AG10803 (cell line): ENCODE results near the gene IL11.

Experiments
- DNase-seq: peaks from one replicate; pipeline ENCODE4 v3.0.0; 2010; ENCODE audit warnings: low read depth
- H3K4me3 ChIP-seq: 2 replicates; pipeline ENCODE4 v1.5.1; 2011; ENCODE audit warnings: mild to moderate bottlenecking, low read length, control low read depth
- TF ChIP-seq, protein P1 (sequence below): conservative IDR thresholded peaks from 2 replicates; pipeline ENCODE4 v1.5.1; 2011; ENCODE audit warnings: mild to moderate bottlenecking, low read length, control low read depth, inconsistent platforms

IL11 gene

DNA sequence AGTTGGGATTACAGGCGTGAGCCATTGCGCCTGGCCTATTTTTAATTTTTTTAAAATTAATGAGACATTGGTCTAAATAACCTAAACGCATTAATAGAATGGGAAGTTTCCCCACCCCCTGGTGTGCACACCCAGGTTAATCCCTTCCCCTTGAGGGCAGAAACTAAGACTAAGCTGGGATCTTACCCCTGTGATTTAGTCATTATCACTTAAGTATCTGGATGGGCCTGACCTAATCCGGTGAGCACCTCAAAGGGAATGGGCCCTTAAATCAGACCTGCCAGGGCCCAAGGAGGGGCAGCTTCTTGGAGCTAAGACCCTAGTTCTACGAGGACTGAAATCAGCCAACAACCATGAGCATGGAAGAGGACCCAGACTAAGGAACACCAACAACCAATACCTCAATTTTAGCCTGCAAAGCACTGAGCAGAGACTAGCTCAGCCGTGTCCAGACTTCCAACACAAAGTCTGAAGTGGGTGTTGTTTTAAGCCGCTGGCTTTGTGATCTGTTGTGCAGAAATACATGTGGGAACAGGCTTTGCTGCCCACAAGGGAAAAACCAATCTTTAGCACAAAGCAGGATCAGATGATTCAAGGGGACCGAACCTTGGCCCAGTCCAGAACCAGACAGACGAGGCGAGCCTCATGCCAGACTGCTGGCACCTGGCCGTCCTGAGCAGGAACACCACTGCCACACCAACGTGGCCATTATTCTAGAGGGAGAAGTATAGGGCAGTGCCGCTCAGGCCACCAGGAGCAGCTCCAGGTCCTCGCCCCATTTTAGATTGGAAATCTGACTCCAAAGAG, 30.2 kb upstream of the IL11 start:
- TF ChIP-seq, protein P1, sequence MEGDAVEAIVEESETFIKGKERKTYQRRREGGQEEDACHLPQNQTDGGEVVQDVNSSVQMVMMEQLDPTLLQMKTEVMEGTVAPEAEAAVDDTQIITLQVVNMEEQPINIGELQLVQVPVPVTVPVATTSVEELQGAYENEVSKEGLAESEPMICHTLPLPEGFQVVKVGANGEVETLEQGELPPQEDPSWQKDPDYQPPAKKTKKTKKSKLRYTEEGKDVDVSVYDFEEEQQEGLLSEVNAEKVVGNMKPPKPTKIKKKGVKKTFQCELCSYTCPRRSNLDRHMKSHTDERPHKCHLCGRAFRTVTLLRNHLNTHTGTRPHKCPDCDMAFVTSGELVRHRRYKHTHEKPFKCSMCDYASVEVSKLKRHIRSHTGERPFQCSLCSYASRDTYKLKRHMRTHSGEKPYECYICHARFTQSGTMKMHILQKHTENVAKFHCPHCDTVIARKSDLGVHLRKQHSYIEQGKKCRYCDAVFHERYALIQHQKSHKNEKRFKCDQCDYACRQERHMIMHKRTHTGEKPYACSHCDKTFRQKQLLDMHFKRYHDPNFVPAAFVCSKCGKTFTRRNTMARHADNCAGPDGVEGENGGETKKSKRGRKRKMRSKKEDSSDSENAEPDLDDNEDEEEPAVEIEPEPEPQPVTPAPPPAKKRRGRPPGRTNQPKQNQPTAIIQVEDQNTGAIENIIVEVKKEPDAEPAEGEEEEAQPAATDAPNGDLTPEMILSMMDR: no peak
- DNase-seq: no peak
- H3K4me3 ChIP-seq: no peak overlapping the region

DNA sequence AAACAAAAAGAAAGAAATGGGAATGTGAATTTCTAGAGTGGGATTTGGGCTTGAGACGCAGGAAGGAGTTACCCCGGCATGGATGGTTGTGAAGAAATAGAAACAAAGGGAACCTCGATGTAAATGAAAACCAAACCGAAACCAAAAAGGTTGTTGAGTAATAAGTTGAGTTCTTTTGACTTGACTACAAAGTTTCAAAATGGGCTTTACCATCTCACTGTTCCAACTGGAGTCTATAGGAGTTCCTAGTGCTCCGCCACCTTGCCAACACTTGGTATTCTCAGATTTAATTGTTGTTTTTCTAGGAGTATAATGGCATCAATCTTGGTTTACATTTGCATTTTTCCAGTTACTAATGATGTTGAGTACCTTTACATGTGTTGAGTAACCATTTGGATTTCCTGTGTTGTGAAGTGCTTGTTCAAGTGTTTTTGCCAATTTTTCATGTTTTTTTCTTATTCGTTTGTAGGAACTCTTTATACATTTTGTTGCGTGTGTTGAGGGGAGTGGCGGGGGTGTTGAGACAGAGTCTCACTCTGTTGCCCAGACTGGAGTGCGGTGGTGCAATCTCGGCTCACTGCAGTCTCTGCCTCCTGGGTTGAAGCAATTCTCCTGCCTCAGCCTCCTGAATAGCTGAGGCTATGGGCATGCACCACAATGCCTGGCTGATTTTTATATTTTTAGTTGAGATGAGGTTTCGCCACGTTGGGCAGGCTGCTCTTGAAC, 28.1 kb upstream of the IL11 start:
- H3K4me3 ChIP-seq: no peak overlapping the region
- no peak for DNase-seq
- TF ChIP-seq, protein P1: no peak

DNA sequence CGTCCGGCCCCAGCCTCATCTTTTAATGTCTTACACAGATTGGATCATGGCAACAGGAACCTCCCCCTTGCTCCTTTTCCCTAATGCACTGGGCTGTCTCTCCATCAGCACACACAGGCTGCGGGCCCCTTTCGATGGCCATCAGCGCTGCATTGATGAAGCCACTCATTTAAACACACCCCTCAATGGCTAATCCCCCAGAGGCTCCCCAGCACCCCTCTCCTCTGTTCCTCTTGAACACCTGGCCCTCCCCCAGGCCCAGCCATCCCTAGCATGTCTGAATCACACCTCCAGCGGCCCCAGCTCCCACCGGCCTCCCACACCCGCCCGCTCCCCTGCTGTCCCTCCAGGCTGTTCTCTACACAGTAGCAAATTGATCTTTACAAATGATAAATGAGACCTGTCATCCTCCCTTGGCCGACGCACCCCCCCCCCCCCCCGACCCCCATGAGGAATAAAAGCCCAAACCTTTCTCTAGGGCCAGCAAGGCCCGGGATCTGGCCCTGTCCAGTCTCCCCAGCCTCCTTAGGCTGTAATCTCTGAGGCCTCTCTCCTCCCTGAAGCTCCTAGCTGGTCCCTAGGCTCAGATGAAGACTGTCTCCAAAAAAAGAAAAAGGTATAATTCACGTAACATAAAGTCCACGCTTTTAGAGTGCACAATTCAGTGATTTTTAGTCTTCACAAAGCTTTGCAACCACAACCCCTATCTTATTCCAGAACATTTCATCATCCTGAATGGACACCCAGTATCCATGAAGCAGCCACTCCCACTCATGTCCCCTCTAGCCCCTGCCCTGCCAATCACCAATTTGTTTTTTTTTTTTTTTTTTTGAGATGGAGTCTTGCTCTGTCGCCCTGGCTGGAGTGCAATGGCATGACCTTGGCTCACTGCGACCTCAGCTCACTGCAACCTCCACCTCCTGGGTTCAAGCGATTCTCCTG, 22.8 kb upstream of the IL11 start:
- DNase-seq: no peak
- TF ChIP-seq, protein P1: no peak
- no peak overlapping the region for H3K4me3 ChIP-seq

DNA sequence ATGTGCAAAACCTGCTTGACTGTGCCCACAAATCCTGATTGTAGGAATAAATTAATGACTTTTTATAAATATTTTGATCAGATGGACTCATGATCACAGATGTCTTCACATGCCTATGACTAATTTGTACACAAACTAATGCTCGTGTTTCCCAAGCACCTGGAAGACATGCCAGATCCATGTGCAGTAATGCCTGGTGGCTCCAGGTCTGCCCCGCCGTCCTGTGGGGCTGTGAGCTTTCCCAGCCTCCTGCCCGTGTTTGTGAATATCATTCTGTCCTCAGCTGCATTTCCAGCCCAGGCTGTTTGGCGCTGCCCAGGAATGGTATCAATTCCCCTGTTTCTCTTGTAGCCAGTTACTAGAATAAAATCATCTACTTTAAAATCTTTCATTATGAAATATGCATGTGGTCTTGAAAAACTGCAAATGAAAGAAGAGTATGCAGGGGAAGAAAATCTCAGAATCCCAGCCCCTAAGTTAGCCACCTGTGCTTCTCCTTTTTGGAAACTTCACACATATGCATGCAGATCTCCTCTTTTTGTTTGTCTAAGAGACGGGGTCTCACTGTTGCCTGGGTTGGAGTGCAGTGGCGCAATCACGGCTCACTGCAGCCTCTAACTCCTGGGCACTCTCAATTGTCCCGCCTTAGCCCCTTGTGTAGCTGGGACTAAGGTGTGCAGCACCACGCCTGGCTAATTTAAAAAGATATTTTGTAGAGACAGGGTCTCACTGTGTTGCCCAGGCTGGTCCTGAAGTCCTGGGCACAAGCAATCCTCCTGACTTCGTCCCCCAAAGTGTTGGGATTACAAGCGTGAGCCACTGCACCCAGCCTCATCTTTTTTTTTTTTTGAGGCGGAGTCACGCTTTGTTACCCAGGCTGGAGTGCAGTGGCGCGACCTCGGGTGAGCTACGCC, 21.7 kb upstream of the IL11 start:
- DNase-seq: peak; percentile 44
- TF ChIP-seq, protein P1: no peak
- no peak overlapping the region for H3K4me3 ChIP-seq

DNA sequence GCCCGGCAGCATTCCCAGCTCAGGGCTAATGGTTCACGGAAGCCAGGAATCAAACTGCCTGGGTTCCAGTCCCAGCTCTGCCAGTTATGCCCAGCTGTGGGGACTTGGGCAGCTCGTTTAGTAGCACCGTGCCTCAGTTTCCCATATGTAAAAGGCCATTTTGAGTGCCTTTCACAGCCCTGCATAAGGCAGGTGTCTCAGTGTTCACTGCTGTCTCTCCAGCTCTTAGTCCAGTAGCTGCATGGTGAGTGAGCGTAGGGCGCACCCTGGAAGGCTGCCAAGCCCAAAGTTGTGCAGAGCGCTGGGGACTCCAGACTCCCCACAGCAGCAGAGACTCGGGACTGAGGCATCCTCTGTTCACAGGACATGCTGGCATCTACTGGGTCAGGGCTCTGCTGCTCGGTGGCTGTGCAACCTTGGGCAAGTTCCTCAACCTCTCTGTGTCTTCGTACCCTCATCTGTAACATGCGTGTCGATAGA, 21.0 kb upstream of the IL11 start:
- no peak overlapping the region for H3K4me3 ChIP-seq
- TF ChIP-seq, protein P1: no peak
- no peak for DNase-seq

DNA sequence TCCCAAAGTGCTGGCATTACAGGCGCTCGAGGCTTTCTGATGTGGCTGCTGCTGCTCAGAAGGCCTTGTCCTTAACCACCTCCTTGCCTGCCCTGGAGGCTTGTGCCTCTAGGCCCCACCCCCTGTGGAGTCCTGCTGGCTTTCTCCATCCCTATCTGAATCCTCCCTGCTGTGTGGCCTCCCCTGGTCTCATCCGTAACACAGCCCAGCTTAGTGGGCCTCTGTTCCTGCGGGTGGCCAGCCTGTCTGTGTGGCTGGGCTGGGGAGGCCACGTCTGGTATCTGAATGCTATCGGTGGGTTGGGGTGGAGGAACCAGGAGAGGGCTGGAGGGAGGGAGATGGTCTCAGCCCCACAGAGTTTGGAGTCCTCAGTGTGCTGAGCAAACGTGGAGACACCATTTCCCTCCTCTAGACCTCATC, 20.2 kb upstream of the IL11 start:
- no peak for DNase-seq
- TF ChIP-seq, protein P1: no peak
- H3K4me3 ChIP-seq: no peak overlapping the region
